HEK293 (cell line): ENCODE measurements around the gene HIPK2.

Experiments used
- BCL11B ChIP-seq: fragments of 450-650 bp; formaldehyde crosslinking; IDR thresholded peaks from 2 replicates; pipeline ENCODE4 v1.5.1; 2016; ENCODE audit warnings: low read depth, missing biosample characterization, missing genetic modification characterization
- CTCF ChIP-seq: fragments of 450-650 bp; formaldehyde crosslinking; IDR thresholded peaks from 2 replicates; pipeline ENCODE4 v1.5.1; 2016; ENCODE audit warnings: missing biosample characterization, missing genetic modification characterization
- HIC1 ChIP-seq: fragments of 450-650 bp; formaldehyde crosslinking; IDR thresholded peaks from 2 replicates; pipeline ENCODE4 v1.5.1; 2016; ENCODE audit warnings: missing biosample characterization, missing genetic modification characterization
- MEIS1 ChIP-seq: sonication (generic); formaldehyde crosslinking; IDR thresholded peaks from 2 replicates; pipeline ENCODE4 v1.8.1; 2022; ENCODE audit warnings: missing genetic modification reagents, mild to moderate bottlenecking, borderline replicate concordance
- SALL2 ChIP-seq: fragments of 450-650 bp; formaldehyde crosslinking; IDR thresholded peaks from 2 replicates; pipeline ENCODE4 v1.5.0; 2017; ENCODE audit warnings: missing biosample characterization, mild to moderate bottlenecking, missing genetic modification characterization, borderline replicate concordance
- TRIM28 ChIP-seq: IDR thresholded peaks from 2 replicates; pipeline ENCODE4 v1.6.1; 2011; ENCODE audit warnings: low read length, control low read depth, borderline replicate concordance
- ZNF10 ChIP-seq: fragments of 450-650 bp; formaldehyde crosslinking; IDR thresholded peaks from 2 replicates; pipeline ENCODE4 v1.5.1; 2017; ENCODE audit warnings: missing biosample characterization, missing genetic modification characterization
- ZNF121 ChIP-seq: fragments of 450-650 bp; formaldehyde crosslinking; IDR thresholded peaks from 2 replicates; pipeline ENCODE4 v1.5.1; 2016; ENCODE audit warnings: missing biosample characterization, missing genetic modification characterization
- ZNF157 ChIP-seq: fragments of 450-650 bp; formaldehyde crosslinking; IDR thresholded peaks from 2 replicates; pipeline ENCODE4 v1.5.1; 2016; ENCODE audit warnings: missing biosample characterization, missing genetic modification characterization
- ZNF274 ChIP-seq, 2 experiments: fragments of 200-500 bp in 1 of 2; fragments of 450-650 bp in 1 of 2; sonication (Bioruptor generic) in 1 of 2; formaldehyde crosslinking in 1 of 2; IDR thresholded peaks; 2 replicates each; pipeline versions ENCODE4 v1.5.1 to v1.6.1; 2014 to 2016; ENCODE audit warnings: borderline replicate concordance in 1 of 2, inconsistent platforms in 1 of 2, low read length in 1 of 2, missing biosample characterization in 1 of 2, missing genetic modification characterization in 1 of 2
- ZNF449 ChIP-seq: fragments of 450-650 bp; formaldehyde crosslinking; IDR thresholded peaks from 2 replicates; pipeline ENCODE4 v1.5.1; 2017; ENCODE audit warnings: missing biosample characterization, mild to moderate bottlenecking, missing genetic modification characterization, moderate library complexity
- ZNF513 ChIP-seq: fragments of 450-650 bp; IDR thresholded peaks from 2 replicates; pipeline ENCODE4 v1.5.1; 2018; ENCODE audit warnings: missing biosample characterization, missing genetic modification characterization
- ZNF76 ChIP-seq: fragments of 450-650 bp; formaldehyde crosslinking; IDR thresholded peaks from 2 replicates; pipeline ENCODE4; 2016; ENCODE audit warnings: low read depth, missing biosample characterization, missing genetic modification characterization, borderline replicate concordance
- ZNF776 ChIP-seq: fragments of 450-650 bp; formaldehyde crosslinking; IDR thresholded peaks from 2 replicates; pipeline ENCODE4 v1.5.0; 2017; ENCODE audit warnings: missing biosample characterization, missing genetic modification characterization, borderline replicate concordance

GRCh38 chr7:139562961-139563565, 214.7 kb downstream of the HIPK2 start:
- TF ChIP-seq ZNF513 (tag by site-specific recombination) (no peak), CTCF (no peak), ZNF274 (IDR thresholded peaks at IDR 0.05; ENCODE audit: low read length) (no peak), ZNF274 (tag by site-specific recombination; IDR thresholded peaks at IDR 0.05; ENCODE audit: borderline replicate concordance) (no peak), ZNF76 (tag by site-specific recombination) (no peak), ZNF776 (tag by site-specific recombination) (no peak), ZNF121 (tag by site-specific recombination) (no peak), ZNF157 (no peak), SALL2 (tag by site-specific recombination) (no peak), MEIS1 (CRISPR knock-in tag) (no peak), BCL11B (tag by site-specific recombination) (no peak), TRIM28 (no peak), ZNF449 (no peak), HIC1 (tag by site-specific recombination) (no peak), ZNF10 (tag by site-specific recombination) (no peak)
